ENCODE measurements around the gene SRD5A1.

Gene SRD5A1

GRCh38 chr5:6681682-6682081 lies 48.4 kb downstream of the SRD5A1 start:
- Histone ChIP-seq H3K4me1 (ENCODE audit: control insufficient read depth in 1 of 2, insufficient read depth in 1 of 2, low read depth in 1 of 2, low read length in 1 of 2) (no peaks in the 10 kb centered on the region), H3K36me3 (no peaks in the 10 kb centered on the region), H3K9me3 (no peaks in the 10 kb centered on the region), H3K4me3 (ENCODE audit: low read depth in 1 of 2, low read length in 1 of 2) (no peak overlapping the region), H3K27me3 (peaks cover 77% of the 10 kb centered on the region), H3K27ac (no peak overlapping the region)
- TF ChIP-seq CTCF (IDR thresholded peaks at IDR 0.05): no peak

GRCh38 chr5:6682239-6682638 lies 49.0 kb downstream of the SRD5A1 start:
- peaks cover 83% of the 10 kb centered on the region for H3K27me3 ChIP-seq
- TF ChIP-seq CTCF (IDR thresholded peaks at IDR 0.05): no peak
- no peak overlapping the region for H3K27ac ChIP-seq
- H3K4me1 ChIP-seq (ENCODE audit: control insufficient read depth in 1 of 2, insufficient read depth in 1 of 2, low read depth in 1 of 2, low read length in 1 of 2): no peaks in the 10 kb centered on the region
- no peaks in the 10 kb centered on the region for H3K36me3 ChIP-seq
- H3K4me3 ChIP-seq (ENCODE audit: low read depth in 1 of 2, low read length in 1 of 2): no peak overlapping the region
- no peaks in the 10 kb centered on the region for H3K9me3 ChIP-seq

- TF ChIP-seq CTCF (IDR thresholded peaks at IDR 0.05): no peak
- H3K4me1 ChIP-seq (ENCODE audit: control insufficient read depth in 1 of 2, insufficient read depth in 1 of 2, low read depth in 1 of 2, low read length in 1 of 2): no peaks in the 10 kb centered on the region
- no peak overlapping the region for H3K27ac ChIP-seq
- H3K4me3 ChIP-seq (ENCODE audit: low read depth in 1 of 2, low read length in 1 of 2): no peak overlapping the region
- no peaks in the 10 kb centered on the region for H3K36me3 ChIP-seq
- H3K9me3 ChIP-seq: no peaks in the 10 kb centered on the region
- peaks cover 86% of the 10 kb centered on the region for H3K27me3 ChIP-seq
Observed at GRCh38 chr5:6683241-6683640, 50.0 kb downstream of the SRD5A1 start.

- Histone ChIP-seq H3K36me3 (no peaks in the 10 kb centered on the region), H3K4me3 (ENCODE audit: low read depth in 1 of 2, low read length in 1 of 2) (no peak overlapping the region), H3K9me3 (no peaks in the 10 kb centered on the region), H3K27ac (no peak overlapping the region), H3K4me1 (ENCODE audit: control insufficient read depth in 1 of 2, insufficient read depth in 1 of 2, low read depth in 1 of 2, low read length in 1 of 2) (no peaks in the 10 kb centered on the region), H3K27me3 (peaks cover 93% of the 10 kb centered on the region)
- TF ChIP-seq CTCF (IDR thresholded peaks at IDR 0.05): no peak
Observed at GRCh38 chr5:6684075-6684474, 50.8 kb downstream of the SRD5A1 start.

GRCh38 chr5:6686501-6686900 lies 53.3 kb downstream of the SRD5A1 start:
- Histone ChIP-seq H3K27ac (no peak overlapping the region), H3K9me3 (no peaks in the 10 kb centered on the region), H3K36me3 (no peaks in the 10 kb centered on the region), H3K27me3 (peaks cover 98% of the 10 kb centered on the region), H3K4me3 (ENCODE audit: low read depth in 1 of 2, low read length in 1 of 2) (no peak overlapping the region), H3K4me1 (ENCODE audit: control insufficient read depth in 1 of 2, insufficient read depth in 1 of 2, low read depth in 1 of 2, low read length in 1 of 2) (no peaks in the 10 kb centered on the region)
- no peak for TF ChIP-seq CTCF (IDR thresholded peaks at IDR 0.05)

- no peak overlapping the region for H3K4me3 ChIP-seq (ENCODE audit: low read depth in 1 of 2, low read length in 1 of 2)
- TF ChIP-seq CTCF (IDR thresholded peaks at IDR 0.05): no peak
Observed at GRCh38 chr5:6686915-6687409, 53.7 kb downstream of the SRD5A1 start.

More at GRCh38 chr5:6686915-6687409, 53.7 kb downstream of the SRD5A1 start:
- H3K27ac ChIP-seq: no peak overlapping the region
- H3K27me3 ChIP-seq: peaks cover 96% of the 10 kb centered on the region
- no peaks in the 10 kb centered on the region for H3K4me1 ChIP-seq (ENCODE audit: control insufficient read depth in 1 of 2, insufficient read depth in 1 of 2, low read depth in 1 of 2, low read length in 1 of 2)
- no peaks in the 10 kb centered on the region for H3K9me3 ChIP-seq
- H3K36me3 ChIP-seq: no peaks in the 10 kb centered on the region
